Measurements from ENCODE around the gene GABRR3.

DNA sequence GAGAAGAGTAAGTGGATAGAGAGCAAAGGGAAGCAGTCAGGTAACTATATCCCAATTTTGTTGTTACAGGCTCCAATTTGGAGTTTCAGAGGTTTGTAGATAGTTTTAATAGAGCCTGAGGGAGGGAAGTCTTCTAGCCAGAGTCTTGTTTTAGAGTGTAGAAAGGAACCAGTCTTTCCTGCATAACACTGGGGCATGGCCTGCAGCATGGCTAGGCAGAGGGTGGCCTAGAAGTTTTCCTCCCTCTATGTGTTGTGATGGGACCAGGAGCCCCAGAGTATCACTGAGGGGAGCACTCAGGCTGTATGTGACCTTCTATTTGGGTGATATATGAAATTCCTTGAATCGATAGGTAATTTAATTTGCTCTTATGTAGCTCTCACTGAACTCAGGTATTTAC lies 22.5 kb upstream of the GABRR3 start:
- TF ChIP-seq, protein P1, sequence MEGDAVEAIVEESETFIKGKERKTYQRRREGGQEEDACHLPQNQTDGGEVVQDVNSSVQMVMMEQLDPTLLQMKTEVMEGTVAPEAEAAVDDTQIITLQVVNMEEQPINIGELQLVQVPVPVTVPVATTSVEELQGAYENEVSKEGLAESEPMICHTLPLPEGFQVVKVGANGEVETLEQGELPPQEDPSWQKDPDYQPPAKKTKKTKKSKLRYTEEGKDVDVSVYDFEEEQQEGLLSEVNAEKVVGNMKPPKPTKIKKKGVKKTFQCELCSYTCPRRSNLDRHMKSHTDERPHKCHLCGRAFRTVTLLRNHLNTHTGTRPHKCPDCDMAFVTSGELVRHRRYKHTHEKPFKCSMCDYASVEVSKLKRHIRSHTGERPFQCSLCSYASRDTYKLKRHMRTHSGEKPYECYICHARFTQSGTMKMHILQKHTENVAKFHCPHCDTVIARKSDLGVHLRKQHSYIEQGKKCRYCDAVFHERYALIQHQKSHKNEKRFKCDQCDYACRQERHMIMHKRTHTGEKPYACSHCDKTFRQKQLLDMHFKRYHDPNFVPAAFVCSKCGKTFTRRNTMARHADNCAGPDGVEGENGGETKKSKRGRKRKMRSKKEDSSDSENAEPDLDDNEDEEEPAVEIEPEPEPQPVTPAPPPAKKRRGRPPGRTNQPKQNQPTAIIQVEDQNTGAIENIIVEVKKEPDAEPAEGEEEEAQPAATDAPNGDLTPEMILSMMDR (IDR thresholded peaks at IDR 0.05; ENCODE audit: poor library complexity, severe bottlenecking), result no peak
- TF ChIP-seq MXI1 (conservative IDR thresholded peaks at IDR 0.05; ENCODE audit: poor library complexity, severe bottlenecking) (no peak), POLR2AphosphoS5 (IDR thresholded peaks at IDR 0.05) (no peak), SMC3 (conservative IDR thresholded peaks at IDR 0.05; ENCODE audit: poor library complexity) (no peak)

All from neural cell (in vitro differentiated cells).